Dendritic cell treated with granulocyte-macrophage colony-stimulating factor and Interleukin-4, amounts not matched to agents 40 ng/mL and 50 ng/mL, for 4 days (primary cell): Measurements from ENCODE around the gene NEDD9.

Experiments
- H3K27ac Mint-ChIP-seq: one replicate; pipeline ENCODE4 v1.8.0; 2022; ENCODE audit warnings: mild to moderate bottlenecking, mixed read lengths
- H3K27me3 Mint-ChIP-seq: one replicate; pipeline ENCODE4 v1.8.0; 2022; ENCODE audit warnings: mild to moderate bottlenecking, mixed read lengths
- H3K36me3 Mint-ChIP-seq: one replicate; pipeline ENCODE4 v1.8.0; 2022; ENCODE audit warnings: low read depth, mixed read lengths
- H3K4me1 Mint-ChIP-seq: one replicate; pipeline ENCODE4 v1.8.0; 2022; ENCODE audit warnings: low read depth, mixed read lengths
- H3K4me3 Mint-ChIP-seq: one replicate; pipeline ENCODE4 v1.8.0; 2022; ENCODE audit warnings: mild to moderate bottlenecking, moderate library complexity, mixed read lengths
- H3K9me3 Mint-ChIP-seq: one replicate; pipeline ENCODE4 v1.8.0; 2022; ENCODE audit warnings: mixed read lengths
- intact Hi-C: fragments of 100-400 bp; cut with micrococcal nuclease; formaldehyde crosslinking; loops from one replicate; pipeline ENCODE4 v1.15.0; 2022

Gene NEDD9, protein sequence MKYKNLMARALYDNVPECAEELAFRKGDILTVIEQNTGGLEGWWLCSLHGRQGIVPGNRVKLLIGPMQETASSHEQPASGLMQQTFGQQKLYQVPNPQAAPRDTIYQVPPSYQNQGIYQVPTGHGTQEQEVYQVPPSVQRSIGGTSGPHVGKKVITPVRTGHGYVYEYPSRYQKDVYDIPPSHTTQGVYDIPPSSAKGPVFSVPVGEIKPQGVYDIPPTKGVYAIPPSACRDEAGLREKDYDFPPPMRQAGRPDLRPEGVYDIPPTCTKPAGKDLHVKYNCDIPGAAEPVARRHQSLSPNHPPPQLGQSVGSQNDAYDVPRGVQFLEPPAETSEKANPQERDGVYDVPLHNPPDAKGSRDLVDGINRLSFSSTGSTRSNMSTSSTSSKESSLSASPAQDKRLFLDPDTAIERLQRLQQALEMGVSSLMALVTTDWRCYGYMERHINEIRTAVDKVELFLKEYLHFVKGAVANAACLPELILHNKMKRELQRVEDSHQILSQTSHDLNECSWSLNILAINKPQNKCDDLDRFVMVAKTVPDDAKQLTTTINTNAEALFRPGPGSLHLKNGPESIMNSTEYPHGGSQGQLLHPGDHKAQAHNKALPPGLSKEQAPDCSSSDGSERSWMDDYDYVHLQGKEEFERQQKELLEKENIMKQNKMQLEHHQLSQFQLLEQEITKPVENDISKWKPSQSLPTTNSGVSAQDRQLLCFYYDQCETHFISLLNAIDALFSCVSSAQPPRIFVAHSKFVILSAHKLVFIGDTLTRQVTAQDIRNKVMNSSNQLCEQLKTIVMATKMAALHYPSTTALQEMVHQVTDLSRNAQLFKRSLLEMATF

GRCh38 chr6:11232193-11232769 is at the start of gene NEDD9:
Gene NEDD9, minus strand, starts transcription at chr6:11232668. Its CDS starts 153 bp downstream, at chr6:11232515.
- Mint-ChIP-seq H3K27ac (peak within 1 kb of the TSS; percentile 94), H3K4me1 (peaks cover 38% of the 10 kb centered on the region), H3K4me3 (peak within 1 kb of the TSS; percentile 87), H3K9me3 (no peaks in the 10 kb centered on the region), H3K36me3 (peaks cover 8% of the 10 kb centered on the region), H3K27me3 (peaks cover 6% of the 10 kb centered on the region)
- intact Hi-C loops, result loop anchor here (5.0 kb wide), 1 partner anchor 60 kb away; no protein-coding TSS in a partner anchor

DNA sequence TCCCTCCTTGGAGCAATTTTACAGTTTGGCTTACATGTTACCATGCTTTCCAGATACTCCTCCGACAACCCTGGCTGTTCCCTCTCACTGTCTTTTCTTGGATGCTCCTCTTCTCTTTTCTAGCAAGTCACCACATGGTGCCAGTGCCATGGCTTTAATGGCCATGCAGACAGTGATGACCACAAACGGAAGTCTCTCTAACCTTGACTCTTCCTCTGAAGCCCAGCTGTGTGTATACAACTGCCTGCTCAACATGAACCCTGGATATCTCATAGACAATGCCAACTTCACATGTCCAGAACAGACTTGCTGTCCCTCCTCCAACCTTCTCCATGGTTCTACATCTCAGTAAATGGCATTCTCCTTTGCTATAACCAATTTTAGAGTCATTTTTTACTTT is 49.8 kb upstream of the NEDD9 start:
- no peak overlapping the region for H3K27ac Mint-ChIP-seq
- H3K27me3 Mint-ChIP-seq, result peaks cover 10% of the 10 kb centered on the region
- intact Hi-C loops, result no loop called here
- H3K9me3 Mint-ChIP-seq, result peaks cover 20% of the 10 kb centered on the region
- H3K4me3 Mint-ChIP-seq, result no peak overlapping the region
- H3K4me1 Mint-ChIP-seq, result peaks cover 15% of the 10 kb centered on the region
- no peaks in the 10 kb centered on the region for H3K36me3 Mint-ChIP-seq

DNA sequence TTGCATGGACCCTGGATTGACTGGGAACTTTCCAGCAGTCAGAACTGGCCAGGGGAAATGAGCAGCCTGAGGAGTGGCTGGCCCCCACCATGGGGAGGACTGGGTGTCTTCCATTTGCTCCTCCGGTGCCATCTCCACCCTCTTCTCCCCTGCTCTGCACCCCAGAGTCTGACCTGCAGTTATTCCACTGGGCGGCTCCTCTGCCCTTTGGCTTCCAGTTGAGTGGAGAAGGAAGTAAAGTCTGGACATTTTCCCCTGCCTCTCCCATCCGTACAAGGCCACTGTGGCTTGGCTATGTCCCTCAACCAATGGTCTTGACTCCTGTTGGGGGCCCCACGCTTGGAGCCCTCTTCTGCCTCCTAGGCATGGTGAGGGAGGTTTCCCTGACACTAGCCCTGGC is 47.9 kb upstream of the NEDD9 start:
- intact Hi-C loops, result no loop called here
- H3K27me3 Mint-ChIP-seq, result peaks cover 17% of the 10 kb centered on the region
- no peaks in the 10 kb centered on the region for H3K36me3 Mint-ChIP-seq
- peaks cover 34% of the 10 kb centered on the region for H3K4me1 Mint-ChIP-seq
- peaks cover 3% of the 10 kb centered on the region for H3K9me3 Mint-ChIP-seq
- H3K4me3 Mint-ChIP-seq, result no peak overlapping the region
- no peak overlapping the region for H3K27ac Mint-ChIP-seq

DNA sequence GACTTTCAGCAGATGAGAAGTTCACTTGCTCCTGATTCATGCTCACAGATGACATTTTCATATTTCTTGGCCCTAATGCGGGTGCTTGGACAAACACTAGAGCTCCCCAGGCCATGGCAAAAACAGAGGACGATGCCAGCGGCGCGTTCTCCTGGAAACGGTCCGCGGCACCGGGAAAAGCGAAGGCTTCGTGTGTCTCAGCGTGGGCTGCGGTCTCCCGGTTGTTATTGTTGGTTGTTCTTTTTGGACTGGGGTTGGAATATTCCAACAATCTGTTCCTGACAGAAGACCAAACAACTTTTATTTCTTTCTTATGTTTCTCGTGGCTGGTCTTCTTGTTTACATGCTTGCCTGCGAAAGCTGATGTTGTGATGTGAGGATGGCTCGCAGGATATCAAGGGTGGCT is 46.8 kb upstream of the NEDD9 start:
- intact Hi-C loops, result no loop called here
- H3K27ac Mint-ChIP-seq, result no peak overlapping the region
- H3K9me3 Mint-ChIP-seq, result no peaks in the 10 kb centered on the region

GRCh38 chr6:11278207-11278559 is 45.7 kb upstream of the NEDD9 start:
- H3K4me3 Mint-ChIP-seq, result no peak overlapping the region
- H3K9me3 Mint-ChIP-seq, result no peaks in the 10 kb centered on the region
- H3K4me1 Mint-ChIP-seq, result peaks cover 41% of the 10 kb centered on the region
- peak overlapping the region; percentile 48 for H3K27ac Mint-ChIP-seq
- H3K27me3 Mint-ChIP-seq, result peaks cover 17% of the 10 kb centered on the region
- H3K36me3 Mint-ChIP-seq, result no peaks in the 10 kb centered on the region
- intact Hi-C loops, result no loop called here

More for the DNA sequence above, 46.8 kb upstream of the NEDD9 start:
- H3K27me3 Mint-ChIP-seq, result peaks cover 17% of the 10 kb centered on the region
- H3K36me3 Mint-ChIP-seq, result no peaks in the 10 kb centered on the region
- no peak overlapping the region for H3K4me3 Mint-ChIP-seq
- peaks cover 41% of the 10 kb centered on the region for H3K4me1 Mint-ChIP-seq

GRCh38 chr6:11277275-11278206 is 45.1 kb upstream of the NEDD9 start:
- intact Hi-C loops, result no loop called here
- H3K9me3 Mint-ChIP-seq, result no peaks in the 10 kb centered on the region
- H3K27ac Mint-ChIP-seq, result peak overlapping the region; percentile 48
- H3K36me3 Mint-ChIP-seq, result no peaks in the 10 kb centered on the region
- no peak overlapping the region for H3K4me3 Mint-ChIP-seq
- H3K4me1 Mint-ChIP-seq, result peaks cover 46% of the 10 kb centered on the region
- H3K27me3 Mint-ChIP-seq, result peaks cover 17% of the 10 kb centered on the region

DNA sequence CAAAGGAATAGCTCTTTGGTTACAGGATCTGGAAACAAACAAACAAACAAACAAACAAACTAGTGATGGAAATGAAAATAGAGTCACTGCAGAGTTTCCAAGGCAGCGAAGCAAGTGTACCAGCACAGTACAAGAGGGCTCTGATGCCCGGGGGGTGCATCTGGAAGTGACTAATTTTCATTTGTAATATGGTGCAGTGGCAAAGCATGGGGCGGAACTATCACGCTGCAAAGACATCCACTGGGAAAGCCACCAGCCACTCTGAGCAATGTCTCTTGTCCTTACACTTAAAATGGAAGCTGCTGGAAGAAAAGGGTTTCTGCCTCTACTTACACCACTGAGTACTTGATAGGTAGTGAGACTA is 44.4 kb upstream of the NEDD9 start:
- H3K27ac Mint-ChIP-seq, result peak overlapping the region; percentile 48
- no peaks in the 10 kb centered on the region for H3K9me3 Mint-ChIP-seq
- H3K4me3 Mint-ChIP-seq, result no peak overlapping the region
- intact Hi-C loops, result no loop called here
- peaks cover 17% of the 10 kb centered on the region for H3K27me3 Mint-ChIP-seq
- H3K36me3 Mint-ChIP-seq, result no peaks in the 10 kb centered on the region
- H3K4me1 Mint-ChIP-seq, result peaks cover 52% of the 10 kb centered on the region

GRCh38 chr6:11276228-11276627 is 43.8 kb upstream of the NEDD9 start:
- Mint-ChIP-seq H3K4me3 (no peak overlapping the region), H3K27me3 (peaks cover 17% of the 10 kb centered on the region), H3K9me3 (no peaks in the 10 kb centered on the region), H3K36me3 (no peaks in the 10 kb centered on the region), H3K27ac (no peak overlapping the region), H3K4me1 (peaks cover 56% of the 10 kb centered on the region)
- intact Hi-C loops, result no loop called here

- Mint-ChIP-seq H3K27me3 (peaks cover 17% of the 10 kb centered on the region), H3K27ac (no peak overlapping the region), H3K9me3 (no peaks in the 10 kb centered on the region), H3K4me1 (peaks cover 63% of the 10 kb centered on the region), H3K4me3 (no peak overlapping the region), H3K36me3 (no peaks in the 10 kb centered on the region)
- intact Hi-C loops, result no loop called here
Measured at GRCh38 chr6:11275598-11275997, 43.1 kb upstream of the NEDD9 start.

- no peaks in the 10 kb centered on the region for H3K9me3 Mint-ChIP-seq
- no peaks in the 10 kb centered on the region for H3K36me3 Mint-ChIP-seq
- H3K4me1 Mint-ChIP-seq, result peaks cover 63% of the 10 kb centered on the region
- intact Hi-C loops, result no loop called here
- H3K27me3 Mint-ChIP-seq, result peaks cover 16% of the 10 kb centered on the region
- H3K27ac Mint-ChIP-seq, result no peak overlapping the region
- H3K4me3 Mint-ChIP-seq, result no peak overlapping the region
Measured at GRCh38 chr6:11273406-11274065, 41.1 kb upstream of the NEDD9 start.

GRCh38 chr6:11272491-11273192 is 40.2 kb upstream of the NEDD9 start:
- peaks cover 9% of the 10 kb centered on the region for H3K27me3 Mint-ChIP-seq
- intact Hi-C loops, result no loop called here
- peaks cover 54% of the 10 kb centered on the region for H3K4me1 Mint-ChIP-seq
- H3K9me3 Mint-ChIP-seq, result no peaks in the 10 kb centered on the region
- no peak overlapping the region for H3K27ac Mint-ChIP-seq
- H3K36me3 Mint-ChIP-seq, result no peaks in the 10 kb centered on the region
- H3K4me3 Mint-ChIP-seq, result no peak overlapping the region

DNA sequence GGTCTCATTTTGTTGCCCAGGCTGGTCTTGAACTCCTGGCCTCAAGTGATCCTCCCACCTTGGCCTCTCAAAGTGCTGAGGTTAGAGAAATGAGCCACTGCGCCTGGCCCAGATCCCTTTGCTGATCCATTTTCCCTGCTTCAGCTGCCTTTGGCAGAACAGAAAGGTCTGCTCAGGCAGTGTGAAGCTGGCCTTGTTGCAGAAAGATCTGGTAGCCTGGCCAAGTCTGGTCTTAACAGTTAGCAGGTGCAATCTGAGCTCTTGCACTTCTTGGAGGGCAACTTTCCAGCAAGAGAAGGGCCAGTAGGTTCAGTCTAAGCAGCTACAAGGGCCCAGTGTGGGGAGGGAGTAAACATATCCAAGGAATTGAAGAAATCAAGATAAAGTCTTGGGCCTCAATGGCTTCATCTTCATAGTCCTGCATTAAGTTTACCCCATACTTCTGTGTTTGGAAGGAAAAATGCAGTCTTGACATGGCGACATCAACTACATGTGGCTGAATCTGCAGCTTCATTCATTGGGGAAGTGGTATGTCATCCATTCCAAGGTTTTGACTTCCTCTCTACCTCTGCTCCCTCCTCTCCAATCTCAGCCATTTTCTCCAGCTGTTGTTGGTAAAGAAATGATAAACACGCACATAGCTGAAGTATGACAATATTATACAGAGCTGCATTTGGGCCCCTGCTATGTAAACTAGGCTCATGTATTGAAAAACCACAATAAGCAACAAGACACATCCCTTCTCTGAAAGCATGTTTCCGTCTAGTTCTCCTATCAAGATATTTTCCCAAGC is 39.0 kb upstream of the NEDD9 start:
- intact Hi-C loops, result no loop called here
- H3K4me1 Mint-ChIP-seq, result peaks cover 42% of the 10 kb centered on the region
- H3K9me3 Mint-ChIP-seq, result no peaks in the 10 kb centered on the region
- H3K36me3 Mint-ChIP-seq, result no peaks in the 10 kb centered on the region
- no peaks in the 10 kb centered on the region for H3K27me3 Mint-ChIP-seq
- no peak overlapping the region for H3K4me3 Mint-ChIP-seq
- no peak overlapping the region for H3K27ac Mint-ChIP-seq
